Activated CD4-positive, alpha-beta T cell treated with anti-CD3 and anti-CD28 coated beads, Interleukin-2, amount 50 U/mL, for 48 hours (primary cell): ENCODE measurements around the gene FRMPD1.

Source experiments
- DNase-seq, 2 experiments: peaks; one replicate each; pipeline ENCODE4 v3.0.0-alpha.2; 2020

Gene FRMPD1

DNA sequence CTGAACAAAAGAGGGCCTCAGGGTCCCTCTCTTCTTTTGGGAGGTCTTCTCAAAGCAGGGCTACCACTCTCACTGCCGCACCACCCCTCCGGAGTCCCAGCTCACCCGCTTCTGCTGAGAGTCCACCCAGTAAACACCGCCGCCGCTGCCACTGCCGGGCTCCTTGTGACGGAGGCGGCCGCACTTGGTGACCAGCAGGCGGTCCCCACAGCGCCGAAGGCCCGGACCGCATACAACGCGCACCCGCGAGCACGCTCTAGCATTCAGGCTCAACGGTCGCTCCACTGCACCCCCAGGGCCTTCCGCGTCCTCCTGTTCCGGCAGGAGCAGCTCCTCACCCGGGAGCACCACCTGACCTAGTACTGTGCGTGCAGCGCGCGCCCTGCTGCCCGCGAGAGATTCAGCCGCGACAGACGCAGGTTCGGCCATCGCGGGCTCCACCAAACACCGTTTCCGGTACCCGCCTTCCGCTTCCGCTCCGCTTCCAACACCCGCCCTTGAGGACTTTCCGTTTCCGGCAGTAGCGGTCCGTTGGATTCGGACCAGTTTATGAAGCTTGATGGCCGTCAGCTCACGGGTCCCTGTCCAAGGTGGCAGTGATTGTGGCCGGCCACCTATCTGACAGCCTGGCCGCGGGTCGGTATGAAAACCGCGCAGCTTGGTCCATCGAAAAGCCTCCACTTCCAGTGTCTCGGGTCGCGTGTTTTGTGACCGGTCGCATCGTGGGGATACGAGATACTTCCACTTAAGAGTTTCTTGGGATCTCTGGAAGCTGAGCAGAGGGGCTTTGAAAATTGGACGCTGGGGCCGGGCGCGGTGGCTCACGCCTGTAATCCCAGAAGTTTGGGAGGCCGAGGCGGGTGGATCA, 134.1 kb downstream of the FRMPD1 start, which contains the start of gene EXOSC3:
TSS of gene EXOSC3 (minus strand) at position 449 of the 868 bp plus-strand sequence. CDS start at position 429, 20 bp downstream.
- DNase-seq, result peak; percentile 89 to 91

DNA sequence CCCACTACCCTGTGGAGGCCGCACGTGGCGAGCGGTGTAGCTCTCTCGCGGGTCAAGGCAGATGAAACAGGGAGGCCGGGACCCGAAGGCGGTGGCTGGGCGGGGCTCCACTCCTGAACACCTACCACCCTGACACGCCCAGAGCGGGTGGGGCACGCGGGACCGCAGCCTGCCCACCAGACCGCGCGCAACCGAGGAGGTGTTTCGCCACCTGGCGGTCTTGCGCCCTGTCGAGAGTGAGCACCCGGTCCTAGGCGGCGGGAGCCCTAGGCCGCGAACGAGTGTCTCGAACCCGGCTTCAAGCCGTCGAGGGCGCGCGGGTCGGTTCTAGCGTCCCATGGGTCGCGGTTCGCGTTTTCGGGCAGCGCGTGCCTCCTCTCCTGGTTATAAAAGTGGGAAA, 136.3 kb downstream of the FRMPD1 start:
- no peak for DNase-seq

DNA sequence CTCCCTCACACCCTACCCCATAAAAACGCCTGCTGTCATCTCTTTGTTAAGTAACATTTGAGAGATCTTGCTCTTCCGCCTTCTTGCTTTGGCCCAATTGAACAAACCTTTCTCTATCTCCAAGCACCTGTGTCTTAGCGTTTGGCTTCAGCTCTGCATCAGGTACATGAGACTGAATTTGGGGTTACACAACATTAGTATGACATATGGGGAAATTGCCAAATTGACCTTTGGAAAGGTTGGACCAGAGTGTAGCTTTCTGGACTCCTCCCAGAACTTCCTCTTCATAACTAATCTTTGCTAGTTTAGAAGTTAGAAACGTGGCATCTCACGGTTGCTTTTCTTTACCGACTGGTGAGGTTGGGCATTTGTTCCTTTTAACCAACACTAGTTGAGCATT, 137.6 kb downstream of the FRMPD1 start:
- no peak for DNase-seq

DNA sequence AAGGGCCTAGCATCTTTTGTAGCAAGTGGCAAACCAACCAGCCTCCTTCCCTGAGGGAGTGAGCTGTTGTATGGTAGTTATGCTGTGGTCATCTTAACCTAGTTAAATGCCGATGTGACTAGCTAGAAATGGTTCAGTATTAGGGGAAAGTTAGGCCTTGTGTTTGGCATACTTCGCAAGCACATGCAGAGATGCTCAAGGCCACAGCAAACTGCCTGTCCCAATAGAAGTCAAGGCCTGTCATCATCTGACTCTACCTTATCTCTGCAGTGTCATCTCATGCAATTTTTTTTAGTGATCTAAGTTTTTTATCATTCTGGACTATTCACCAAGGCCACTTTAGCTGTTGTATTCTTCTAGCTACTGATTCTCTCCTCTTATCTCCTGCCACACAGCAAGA, 139.3 kb downstream of the FRMPD1 start:
- DNase-seq, result no peak

DNA sequence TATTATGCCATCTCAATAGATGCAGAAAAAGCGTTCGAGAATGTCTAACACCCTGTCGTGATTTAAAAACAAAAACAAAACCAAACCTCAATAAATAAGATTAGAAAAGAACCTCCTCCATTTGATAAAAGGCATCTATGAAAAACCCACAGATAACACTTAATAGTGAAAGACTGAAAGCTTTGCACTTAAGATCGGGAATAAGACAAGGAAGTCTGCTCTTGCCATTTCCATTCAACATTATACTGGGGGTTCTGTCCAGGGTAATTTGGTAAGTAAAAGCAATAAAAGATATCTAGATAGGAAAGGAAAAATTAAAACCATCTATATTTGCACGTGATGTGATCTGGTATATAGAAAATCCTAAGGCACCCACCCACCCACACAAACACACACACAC, 141.4 kb downstream of the FRMPD1 start:
- DNase-seq, result no peak

DNA sequence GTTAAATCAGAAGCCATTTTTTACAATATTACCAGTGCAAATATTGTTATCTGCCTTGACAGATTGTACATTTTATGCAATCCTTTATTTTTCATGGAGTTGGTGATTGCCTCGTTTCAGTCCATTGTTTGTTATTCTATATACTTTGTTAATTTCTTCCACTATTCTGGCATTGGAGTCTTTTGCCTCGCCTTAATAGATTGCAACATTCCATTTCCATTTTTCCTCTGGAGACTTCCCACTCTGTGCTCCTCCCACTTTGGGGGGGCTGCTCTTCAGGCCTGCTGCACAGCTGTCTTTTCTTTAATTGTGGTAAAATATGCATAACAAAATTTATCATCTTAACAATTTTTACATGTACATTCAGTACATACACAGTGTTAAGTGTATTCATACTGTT, 145.5 kb downstream of the FRMPD1 start:
- DNase-seq, result no peak
